ENCODE measurements around the gene ZNF710.
A peak's percentile ranks its signal among the peaks of the same experiment; 100 is the strongest.
"Not testable (repeated sequence)": the region's sequence is repeated elsewhere in the genome, so short reads cannot be mapped to it uniquely, and the experiment has no call there.

The ZNF710 gene

GRCh38 chr15:90001062-90001682 is at the start of gene ZNF710:
Gene ZNF710 (plus strand): TSS chr15:90001324. CDS start chr15:90067138, 65,814 bp downstream.
- DNase-seq (ENCODE audit: low read depth): peak; percentile 73
- H3K4me3 ChIP-seq (ENCODE audit: low read length): peak within 1 kb of the TSS; percentile 79
- TF ChIP-seq CTCF (conservative IDR thresholded peaks at IDR 0.05; ENCODE audit: low read length): no peak

GRCh38 chr15:89954541-89954940 is 46.6 kb upstream of the ZNF710 start:
- TF ChIP-seq CTCF (conservative IDR thresholded peaks at IDR 0.05; ENCODE audit: low read length): no peak
- no peak for DNase-seq (ENCODE audit: low read depth)

GRCh38 chr15:89955449-89955998 is 45.6 kb upstream of the ZNF710 start:
- DNase-seq (ENCODE audit: low read depth): not testable (repeated sequence)

More at GRCh38 chr15:89954541-89954940, 46.6 kb upstream of the ZNF710 start:
- no peak overlapping the region for H3K4me3 ChIP-seq (ENCODE audit: low read length)

GRCh38 chr15:89958107-89958805 is 42.9 kb upstream of the ZNF710 start:
- DNase-seq (ENCODE audit: low read depth): no peak
- no peak for TF ChIP-seq CTCF (conservative IDR thresholded peaks at IDR 0.05; ENCODE audit: low read length)
- H3K4me3 ChIP-seq (ENCODE audit: low read length): no peak overlapping the region

More at GRCh38 chr15:89955449-89955998, 45.6 kb upstream of the ZNF710 start:
- H3K4me3 ChIP-seq (ENCODE audit: low read length): not testable (repeated sequence)

- no peak for TF ChIP-seq CTCF (conservative IDR thresholded peaks at IDR 0.05; ENCODE audit: low read length)
- H3K4me3 ChIP-seq (ENCODE audit: low read length): no peak overlapping the region
- DNase-seq (ENCODE audit: low read depth): no peak
Measured at GRCh38 chr15:89963301-89964231, 37.6 kb upstream of the ZNF710 start.

GRCh38 chr15:89964232-89964954 is 36.7 kb upstream of the ZNF710 start:
- TF ChIP-seq CTCF (conservative IDR thresholded peaks at IDR 0.05; ENCODE audit: low read length): no peak
- DNase-seq (ENCODE audit: low read depth): no peak
- H3K4me3 ChIP-seq (ENCODE audit: low read length): no peak overlapping the region
